LNCaP clone FGC (cell line): Measurements from ENCODE around the gene MMP19.

Experiments
- DNase-seq: peaks from one replicate; pipeline ENCODE4 v3.0.0-alpha.2; 2011; ENCODE audit warnings: low read depth
- H3K4me3 ChIP-seq: 2 replicates; pipeline ENCODE4 v1.5.1; 2011; ENCODE audit warnings: mild to moderate bottlenecking, low read depth, low read length, control low read depth
- CTCF ChIP-seq: IDR thresholded peaks from 2 replicates; pipeline ENCODE4 v1.5.1; 2012; ENCODE audit warnings: mild to moderate bottlenecking; ENCODE audit not compliant: control insufficient read depth, insufficient read depth; ENCODE audit errors: extremely low read depth

MMP19 gene

GRCh38 chr12:55789893-55790292 is 52.8 kb downstream of the MMP19 start:
- no peak for DNase-seq

GRCh38 chr12:55789171-55789570 is 53.6 kb downstream of the MMP19 start:
- no peak for DNase-seq
- no peak overlapping the region for H3K4me3 ChIP-seq
- no peak for TF ChIP-seq CTCF

More at GRCh38 chr12:55789893-55790292, 52.8 kb downstream of the MMP19 start:
- no peak overlapping the region for H3K4me3 ChIP-seq
- no peak for TF ChIP-seq CTCF

GRCh38 chr12:55788546-55788945 is 54.2 kb downstream of the MMP19 start:
- no peak overlapping the region for H3K4me3 ChIP-seq
- no peak for DNase-seq
- no peak for TF ChIP-seq CTCF
